Measurements from ENCODE around the gene NISCH. TPM values are rescaled to one million over a fixed set of nuclear protein-coding genes. Genes with fewer than 3 reads are reported as not detected.

NISCH gene
- total RNA-seq, 1 experiment from 2014 or later = 72.8 TPM

GRCh38 chr3:52430416-52430810 lies 25.0 kb upstream of the NISCH start:
- H3K9me2 ChIP-seq (ENCODE audit: insufficient read depth) = no peaks in the 10 kb centered on the region
- ATAC-seq (no peak), DNase-seq (ENCODE audit: low read depth, low spot score) (no peak)
- no peak overlapping the region for H3K4me3 ChIP-seq (replicated peaks in 1 of 2; ENCODE audit: low read depth in 1 of 2, low read length in 2 of 2)
- intact Hi-C loops (cut with micrococcal nuclease) = no loop called here
- no TSS peak for BruUV-seq (replicated peaks)
- RAD21 ChIA-PET (ENCODE audit: low non-redundant PET in 1 of 2, low total read pairs in 2 of 2, uncharacterized antibody in 2 of 2, unreplicated experiment in 2 of 2) = no interaction called here
- no peaks in the 10 kb centered on the region for H4K20me1 ChIP-seq (ENCODE audit: insufficient read depth)
- no peak overlapping the region for H2AFZ ChIP-seq (ENCODE audit: low read depth, low read length, poor library complexity, severe bottlenecking)
- no peaks in the 10 kb centered on the region for H3K27me3 ChIP-seq (ENCODE audit: insufficient read depth, low read length)
- no peak overlapping the region for H3K4me2 ChIP-seq (ENCODE audit: low read length)
- CTCF ChIA-PET = no interaction called here
- TF ChIP-seq EGR1 (IDR thresholded peaks at IDR 0.05; ENCODE audit: low read depth) (no peak), RAD21 (IDR thresholded peaks at IDR 0.05; ENCODE audit: low read depth) (no peak), EZH2phosphoT487 (IDR thresholded peaks at IDR 0.05; ENCODE audit: borderline replicate concordance) (no peak), TCF7L2 (IDR thresholded peaks at IDR 0.05; ENCODE audit: borderline replicate concordance, extremely low read depth, insufficient read depth, insufficient read length) (no peak), ZFX (IDR thresholded peaks at IDR 0.05) (no peak), SIN3A (IDR thresholded peaks at IDR 0.05; ENCODE audit: low read depth) (no peak), SRF (IDR thresholded peaks at IDR 0.05; ENCODE audit: low read depth) (no peak), ZBTB33 (IDR thresholded peaks at IDR 0.05; ENCODE audit: extremely low read depth, insufficient replicate concordance, low read length) (no peak), CTCF (IDR thresholded peaks at IDR 0.05 in 2 of 3, conservative IDR thresholded peaks at IDR 0.05 in 1 of 3; ENCODE audit: borderline replicate concordance in 1 of 3, insufficient read depth in 1 of 3, low read depth in 2 of 3, low read length in 2 of 3) (no peak), MAX (IDR thresholded peaks at IDR 0.05) (no peak), ATF3 (IDR thresholded peaks at IDR 0.05) (no peak), EZH2 (IDR thresholded peaks at IDR 0.05) (no peak), ELF1 (IDR thresholded peaks at IDR 0.05; ENCODE audit: borderline replicate concordance, low read depth) (no peak), CBX3 (IDR thresholded peaks at IDR 0.05; ENCODE audit: low read depth) (no peak)
- no peaks in the 10 kb centered on the region for H3K4me1 ChIP-seq (ENCODE audit: control insufficient read depth in 1 of 2, insufficient read depth in 2 of 2, low read length in 2 of 2)
- no peaks in the 10 kb centered on the region for H3K36me3 ChIP-seq (ENCODE audit: control insufficient read depth in 1 of 2, insufficient read depth in 2 of 2, low read length in 2 of 2)
- no peak overlapping the region for H3K27ac ChIP-seq (ENCODE audit: low read depth, low read length)
- no peaks in the 10 kb centered on the region for H3K9me3 ChIP-seq (ENCODE audit: control insufficient read depth in 1 of 2, insufficient read depth in 1 of 2, low read depth in 1 of 2, low read length in 2 of 2)
- POLR2A ChIA-PET = no interaction called here
- no peak overlapping the region for H3K9ac ChIP-seq (ENCODE audit: low read length)
- no peaks in the 10 kb centered on the region for H3K79me2 ChIP-seq (ENCODE audit: insufficient read depth, low read length)

Data from HCT116 (cell line).